ENCODE data around the gene AKR7A2.

AKR7A2 gene

DNA sequence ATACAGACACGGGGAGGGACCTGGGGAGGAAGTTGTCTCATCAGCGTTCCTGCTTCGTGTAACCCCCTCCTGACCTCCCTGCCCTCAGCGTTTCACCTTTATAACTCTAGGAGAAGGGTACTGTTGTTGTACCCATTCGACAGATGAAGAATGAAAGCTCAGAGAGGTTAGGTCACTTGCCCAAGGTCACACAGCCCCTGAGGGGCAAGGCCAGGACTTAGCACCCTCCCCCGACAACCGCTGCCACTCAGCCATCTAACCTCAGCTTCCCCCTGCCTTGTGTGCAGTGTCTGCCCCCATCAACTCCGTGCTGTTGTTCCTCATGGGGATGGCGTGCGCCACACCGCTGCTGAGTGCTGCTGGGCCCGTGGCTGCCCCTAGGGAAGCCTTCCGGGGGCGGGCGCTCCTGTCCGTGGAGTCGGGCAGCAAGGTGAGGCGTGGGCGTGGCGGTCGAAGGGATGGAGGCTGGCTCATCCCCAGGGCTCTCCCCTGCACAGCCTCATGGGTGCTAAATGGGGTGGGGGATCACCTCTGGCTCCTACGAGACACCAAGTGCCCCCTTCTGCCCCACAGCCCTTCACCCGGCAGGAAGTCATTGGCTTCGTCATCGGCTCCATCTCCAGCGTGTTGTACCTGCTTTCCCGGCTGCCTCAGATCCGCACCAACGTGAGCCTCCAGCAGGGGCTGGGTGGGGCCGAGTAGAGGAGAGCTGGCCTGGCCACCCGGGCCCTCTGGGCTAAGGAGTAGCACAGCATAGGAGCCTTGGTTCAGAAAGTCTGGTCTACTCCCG is 14.2 kb upstream of the AKR7A2 start:
- DNase-seq (ENCODE audit: low read depth), result no peak

DNA sequence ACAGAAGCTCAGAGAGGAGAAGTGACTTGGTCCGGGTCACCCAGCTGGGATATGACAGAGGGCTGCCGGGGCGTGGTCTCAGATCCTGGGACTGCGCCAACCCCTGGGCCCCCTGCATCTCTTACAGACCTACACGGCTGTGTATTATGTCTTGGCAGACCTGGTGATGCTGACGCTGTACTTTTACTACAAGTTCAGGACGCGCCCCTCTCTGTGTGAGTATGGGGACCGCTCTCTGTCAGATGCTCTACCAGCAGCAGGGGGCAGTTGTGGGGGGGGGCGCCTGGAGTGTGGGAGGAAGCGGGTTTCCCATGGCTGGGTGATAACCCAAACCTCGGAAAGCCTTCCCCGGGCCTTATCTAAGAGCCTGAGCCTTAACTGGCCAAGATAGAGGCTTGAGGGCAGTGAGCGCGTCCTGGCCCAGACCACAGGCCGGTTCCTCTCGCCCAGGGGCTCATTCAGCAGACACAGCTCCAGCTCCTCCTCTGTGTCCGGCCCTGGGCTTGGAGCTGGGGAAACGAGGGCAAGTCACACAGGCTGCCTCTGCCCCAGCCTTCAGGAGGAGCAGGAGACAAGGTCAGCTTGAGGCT is 13.5 kb upstream of the AKR7A2 start:
- no peak for DNase-seq (ENCODE audit: low read depth)

DNA sequence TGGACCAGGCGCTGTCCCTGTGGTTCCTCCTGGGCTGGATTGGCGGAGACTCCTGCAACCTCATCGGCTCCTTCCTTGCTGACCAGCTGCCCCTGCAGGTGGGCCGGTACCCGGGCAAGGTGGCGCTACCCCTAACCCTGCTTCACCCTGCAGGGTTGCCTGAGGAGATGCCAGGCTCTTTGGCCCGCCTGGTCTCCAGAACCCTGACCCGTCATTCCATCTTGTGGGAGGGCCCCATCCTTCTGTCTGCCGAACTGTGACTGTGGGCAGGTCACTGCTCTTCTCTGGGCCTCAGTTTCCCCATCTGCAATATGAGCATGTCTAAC is 12.7 kb upstream of the AKR7A2 start:
- no peak for DNase-seq (ENCODE audit: low read depth)

DNA sequence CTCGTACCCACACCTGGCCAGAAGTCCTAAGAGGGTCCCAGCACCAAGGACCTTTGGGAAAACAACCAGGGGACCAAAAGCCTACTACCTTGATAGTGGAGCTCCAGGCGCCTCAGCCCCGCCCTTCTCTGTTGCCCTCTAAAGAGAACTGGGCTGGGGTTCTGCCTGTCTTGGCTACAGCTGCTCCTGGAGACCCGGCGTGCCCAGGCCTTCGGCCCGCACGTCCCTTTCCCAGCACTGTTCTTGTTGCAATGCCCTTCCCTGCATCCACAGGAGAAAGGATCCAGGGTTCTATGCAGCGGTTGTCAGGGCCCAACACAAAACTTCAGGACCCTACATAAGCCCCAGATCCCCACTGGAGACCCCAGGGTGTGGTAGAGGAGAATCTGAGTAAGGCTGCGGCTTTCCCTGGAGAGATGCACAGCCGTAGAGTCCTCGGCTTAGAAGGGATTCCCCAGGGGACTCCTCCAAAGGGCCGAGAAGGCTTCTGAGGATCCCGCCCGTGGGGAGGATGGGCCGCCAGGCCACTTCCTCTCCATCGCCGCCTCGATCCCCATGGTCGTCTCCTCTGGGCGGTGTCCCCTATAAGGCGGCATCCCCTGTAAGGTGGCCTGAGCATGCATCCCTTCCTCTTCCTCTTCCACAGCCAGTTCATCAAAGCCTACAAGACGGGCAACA is 12.2 kb upstream of the AKR7A2 start:
- no peak for DNase-seq (ENCODE audit: low read depth)

DNA sequence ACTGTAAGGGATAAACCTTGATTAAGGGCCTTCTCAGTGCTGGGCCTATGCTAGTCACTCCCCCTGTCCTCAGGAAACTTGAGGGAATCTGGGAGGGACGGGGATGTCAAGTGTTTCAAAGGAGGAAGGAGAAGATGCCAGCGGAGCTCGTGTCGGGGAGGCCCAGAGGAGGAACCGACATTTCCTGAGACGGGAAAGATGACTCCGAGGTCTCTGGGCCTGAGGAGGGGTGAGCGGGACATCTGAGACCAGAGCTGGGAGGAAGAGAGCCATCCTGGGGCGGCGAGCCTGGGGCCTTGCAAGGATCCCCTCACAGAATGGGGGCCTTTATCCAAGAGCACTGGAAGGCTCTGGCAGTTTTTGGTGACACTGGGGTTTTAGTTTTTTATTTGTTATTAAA is 10.5 kb upstream of the AKR7A2 start:
- no peak for DNase-seq (ENCODE audit: low read depth)

DNA sequence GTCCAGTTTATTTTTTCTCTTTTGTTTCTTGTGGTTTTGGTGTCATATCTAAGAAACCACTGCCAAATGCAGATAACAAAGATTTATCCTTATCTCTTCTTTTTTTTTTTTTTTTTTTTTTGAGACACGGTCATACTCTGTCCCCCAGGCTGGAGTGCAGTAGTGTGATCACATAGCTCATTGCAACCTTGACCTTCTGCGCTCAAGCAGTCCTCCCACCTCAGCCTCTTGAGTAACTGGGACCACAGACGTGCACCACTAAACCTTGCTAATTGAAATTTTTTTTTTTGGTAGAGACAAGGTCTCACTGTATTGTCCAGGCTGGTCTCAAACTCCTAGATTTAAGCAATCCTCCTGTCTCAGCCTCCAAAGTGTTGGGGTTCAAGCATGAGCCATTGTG is 9.1 kb upstream of the AKR7A2 start:
- no peak for DNase-seq (ENCODE audit: low read depth)

DNA sequence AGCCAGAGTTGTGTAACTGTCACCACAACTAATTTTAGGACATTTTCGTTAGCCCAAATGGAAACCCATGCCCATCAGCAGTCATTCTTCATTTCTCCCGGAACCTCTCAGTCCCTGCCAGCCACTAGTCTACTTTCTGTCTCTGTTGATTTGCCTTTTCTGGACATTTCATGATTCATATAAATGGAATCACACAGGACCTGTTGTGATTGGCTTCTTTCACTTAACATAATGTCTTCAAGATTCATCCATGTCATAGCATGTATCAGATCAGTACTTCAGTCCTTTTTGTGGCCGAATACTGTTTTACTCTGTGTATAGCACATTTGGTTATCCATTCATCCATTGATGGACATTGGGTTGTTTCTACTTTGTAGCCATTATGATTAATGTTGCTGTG is 7.3 kb upstream of the AKR7A2 start:
- DNase-seq (ENCODE audit: low read depth), result no peak

DNA sequence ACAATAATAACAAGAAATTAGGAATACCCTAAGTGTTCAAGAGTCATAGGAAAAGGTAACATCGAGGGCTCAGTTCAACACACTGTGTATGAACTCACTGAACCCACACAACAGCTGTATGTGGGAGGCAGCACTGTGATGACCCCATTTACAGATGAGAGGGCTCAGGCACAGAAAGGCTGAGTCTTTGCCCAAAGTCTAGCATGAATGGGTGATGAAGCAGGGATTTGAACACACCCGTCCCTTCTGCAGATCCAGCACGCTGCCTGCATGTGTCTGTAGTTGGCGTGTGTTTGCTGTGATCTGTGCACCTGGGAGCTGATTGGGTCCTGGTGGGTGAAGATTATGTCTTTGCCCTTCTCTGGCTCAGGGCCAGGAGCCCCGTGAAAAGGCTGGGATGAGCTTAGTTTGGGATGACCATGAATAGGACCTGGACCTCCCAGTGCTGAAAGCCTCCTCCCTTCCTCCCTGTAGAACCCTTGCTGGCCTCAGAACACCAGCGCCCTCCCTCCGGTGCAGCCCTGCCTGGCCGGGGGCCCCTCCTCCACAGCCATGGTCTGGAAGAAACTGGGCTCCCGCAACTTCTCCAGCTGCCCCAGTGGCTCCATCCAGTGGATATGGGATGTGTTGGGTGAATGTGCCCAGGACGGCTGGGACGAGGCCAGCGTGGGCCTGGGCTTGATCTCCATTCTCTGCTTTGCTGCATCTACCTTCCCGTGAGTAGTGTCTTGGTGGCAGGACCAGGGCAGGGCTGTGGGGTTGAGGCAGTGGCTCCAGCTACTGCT is 5.4 kb upstream of the AKR7A2 start:
- DNase-seq (ENCODE audit: low read depth), result no peak

DNA sequence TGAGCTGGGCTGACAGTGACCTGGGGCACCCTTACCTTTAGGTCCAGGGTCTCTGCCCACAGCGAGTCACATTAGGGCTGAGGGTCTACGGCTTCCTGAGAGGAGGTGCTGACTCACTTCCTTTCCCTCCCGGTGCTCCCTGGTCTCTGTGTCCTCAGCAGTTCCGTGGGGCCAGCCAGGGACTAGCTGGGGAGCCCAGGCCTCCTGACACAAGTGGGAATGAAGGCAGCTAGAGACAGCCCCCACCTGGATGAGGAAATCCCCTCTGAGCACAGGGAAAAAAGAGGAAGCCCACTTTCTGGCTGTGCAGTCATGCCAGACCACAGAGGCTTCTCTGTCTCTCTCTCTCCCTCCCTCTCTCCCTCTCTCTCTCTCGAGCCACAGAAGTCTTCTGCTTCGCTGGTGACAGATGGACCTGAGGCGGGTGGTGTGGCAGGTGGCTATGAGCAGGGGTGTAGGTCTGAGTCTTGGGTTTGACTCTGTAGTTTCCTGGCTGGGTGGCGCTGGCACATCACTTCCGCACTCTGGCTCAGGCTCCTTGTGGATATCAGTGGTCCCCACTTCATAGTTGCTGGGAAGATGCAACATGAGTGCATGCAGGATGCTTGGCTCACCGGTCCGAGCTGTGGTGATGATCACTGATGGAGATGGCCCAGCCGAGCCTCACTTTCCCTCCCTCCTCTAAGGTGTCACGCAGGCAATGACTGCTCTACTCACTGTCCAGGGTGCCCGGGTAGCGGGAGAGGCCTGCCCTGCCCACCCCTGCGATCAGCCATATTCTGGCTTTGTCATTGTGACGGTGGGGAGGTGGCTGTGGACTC is 3.6 kb upstream of the AKR7A2 start:
- DNase-seq (ENCODE audit: low read depth), result no peak

DNA sequence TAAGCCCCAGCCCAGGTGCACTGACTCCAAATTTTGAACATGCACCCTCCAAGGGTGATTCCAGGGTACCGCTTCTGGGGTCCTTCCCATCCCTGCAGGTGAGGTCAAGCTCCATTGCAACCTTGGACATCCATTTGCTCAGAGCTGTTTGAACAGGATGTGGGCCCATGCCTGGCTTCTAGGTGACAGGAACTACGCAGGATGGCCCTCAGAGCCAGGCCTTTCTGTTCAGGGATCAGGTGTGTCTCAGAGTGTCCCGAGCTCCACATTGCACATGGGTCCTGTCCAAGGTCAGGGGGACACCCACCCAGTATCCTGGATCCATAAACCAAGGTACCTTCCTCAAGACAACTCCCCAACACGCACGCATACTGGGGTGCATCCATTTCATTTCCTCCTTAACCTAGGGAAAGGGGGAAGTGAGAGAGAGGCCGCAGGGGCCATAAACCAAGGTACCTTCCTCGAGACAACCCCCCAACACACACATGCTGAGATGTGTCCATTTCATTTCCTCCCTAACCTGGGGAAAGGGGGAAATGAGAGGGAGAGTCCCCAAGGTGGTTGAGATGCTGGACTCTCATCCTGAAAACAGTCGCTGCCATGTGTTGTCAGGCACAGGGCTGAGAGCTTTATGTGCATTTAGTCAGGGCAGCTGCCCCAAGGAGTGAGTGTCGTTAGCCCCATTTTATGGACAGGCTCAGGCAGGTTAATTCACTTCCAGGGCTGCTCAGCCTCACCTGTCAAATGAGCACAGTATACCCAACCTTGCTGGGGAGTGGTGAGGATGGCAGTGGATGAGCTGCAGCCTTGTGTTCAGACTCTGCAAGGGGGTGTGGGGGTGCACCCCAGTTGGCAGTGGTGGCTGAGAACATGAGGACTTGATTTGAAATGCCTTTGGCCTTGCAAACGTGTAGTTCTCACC is 2.3 kb upstream of the AKR7A2 start:
- no peak for DNase-seq (ENCODE audit: low read depth)

DNA sequence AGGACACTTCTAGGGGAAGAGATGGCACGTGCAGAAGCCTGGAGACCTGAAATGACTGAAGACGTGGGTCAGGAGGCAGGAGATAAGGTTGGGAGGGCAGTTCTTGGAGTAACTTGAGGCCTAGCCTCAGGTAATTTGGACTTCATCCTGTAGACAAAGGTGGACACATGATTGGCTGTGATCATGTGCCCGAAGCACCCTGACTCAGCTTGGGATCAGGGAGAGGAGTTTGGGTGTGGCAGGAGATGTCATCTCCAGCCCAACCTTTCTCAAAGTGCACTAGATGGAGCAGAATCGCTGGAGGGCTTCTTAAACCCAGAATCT is 1.7 kb upstream of the AKR7A2 start:
- DNase-seq (ENCODE audit: low read depth), result no peak

DNA sequence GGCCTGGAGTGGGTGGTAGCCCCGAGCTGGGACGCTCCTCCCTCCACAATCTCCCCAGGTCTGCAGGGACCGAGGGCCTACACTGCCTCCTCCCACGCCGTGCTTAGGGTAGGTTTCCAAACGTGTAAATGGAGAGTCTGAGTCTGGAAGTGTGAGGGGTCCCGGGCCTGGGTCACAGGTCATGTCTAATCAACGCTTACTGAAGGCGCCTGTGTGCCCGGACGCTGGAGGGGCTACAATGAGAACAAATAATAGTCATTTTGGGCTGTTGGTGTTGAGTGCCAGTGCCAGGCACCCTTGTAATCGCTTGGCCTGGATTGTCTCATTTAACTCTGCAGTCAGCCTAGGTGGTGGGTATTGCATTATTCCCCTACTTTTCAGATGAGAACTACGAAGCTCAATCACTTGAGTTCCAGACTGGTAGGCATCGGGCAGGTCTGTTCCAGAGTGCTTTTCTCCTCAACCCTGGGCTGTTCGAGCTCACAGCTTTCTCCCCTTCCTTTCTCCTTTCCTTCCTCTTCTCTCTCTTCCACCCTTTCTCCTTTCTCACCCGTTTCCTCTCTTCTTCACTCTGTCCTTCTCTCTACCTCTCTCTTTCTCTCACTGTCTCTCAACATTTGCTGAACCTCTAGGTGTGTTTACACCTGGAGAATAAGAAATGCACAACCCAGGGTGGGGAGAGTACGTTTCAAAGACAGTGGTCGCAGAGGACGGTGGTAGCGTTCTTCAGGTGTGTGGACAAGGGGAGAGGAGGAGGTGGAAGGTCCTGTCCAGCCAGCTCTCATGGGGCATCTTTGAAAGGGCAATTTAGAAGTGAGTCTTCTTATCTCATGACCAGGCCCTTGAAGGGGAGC is 1.1 kb upstream of the AKR7A2 start:
- no peak for DNase-seq (ENCODE audit: low read depth)

DNA sequence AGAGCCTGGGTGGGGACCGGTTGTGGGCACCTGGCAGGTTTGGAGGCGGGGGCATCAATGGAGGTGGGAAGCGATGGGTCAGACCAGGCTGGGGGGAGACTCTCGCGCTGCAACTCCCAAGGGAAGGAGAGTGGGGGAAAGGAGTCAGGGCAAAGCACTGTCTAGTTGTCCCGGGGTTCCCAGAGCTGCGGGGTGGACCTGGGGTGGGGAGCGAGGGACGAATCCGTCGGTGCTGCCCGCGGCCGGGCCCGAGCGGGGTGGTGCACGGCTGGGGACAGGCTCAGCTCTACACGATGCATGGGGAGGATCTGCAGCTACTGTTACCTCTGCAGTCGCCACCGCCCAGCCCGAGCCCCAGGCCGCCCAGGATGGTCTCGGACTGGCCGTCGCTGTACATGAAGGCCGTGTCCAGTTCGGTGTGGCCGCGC is 427 bp downstream of the AKR7A2 start:
- no peak for DNase-seq (ENCODE audit: low read depth)

DNA sequence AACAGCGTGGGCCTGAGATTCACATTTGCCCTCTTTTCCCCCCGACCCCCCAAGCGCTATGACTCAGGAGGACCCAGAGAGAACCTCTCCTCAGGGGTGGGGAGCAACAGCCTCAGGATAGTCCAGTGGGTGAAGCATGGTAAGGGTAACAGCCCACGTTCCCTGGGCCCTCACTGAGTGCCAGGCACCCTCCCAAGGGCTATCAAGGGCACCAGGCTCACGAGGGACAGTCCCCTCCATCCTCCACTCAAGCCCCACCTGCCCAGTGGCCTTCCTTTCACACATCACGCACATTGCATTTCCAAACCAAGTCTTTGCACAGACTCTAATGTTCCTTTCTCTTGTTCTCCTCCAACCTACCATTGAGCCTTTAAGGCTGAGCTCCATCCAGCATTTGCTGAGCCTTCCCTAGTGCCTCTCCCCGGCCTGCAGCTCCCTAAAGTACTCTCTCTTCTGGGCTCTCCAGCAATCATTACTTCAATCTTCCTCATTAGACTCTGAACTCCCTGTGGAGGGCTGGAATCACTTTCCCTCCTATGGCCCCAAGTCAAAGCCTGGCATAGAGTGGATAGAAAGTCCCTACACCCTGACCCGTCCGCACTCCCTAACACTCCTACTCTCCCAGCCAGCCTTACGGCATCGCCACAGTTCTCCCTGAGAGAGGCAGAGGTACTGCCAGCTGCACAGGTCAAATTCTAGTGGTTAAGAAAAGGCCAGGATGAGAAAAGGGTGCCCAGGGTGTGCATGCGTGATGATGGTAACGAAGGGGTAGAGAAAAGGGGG is 1.0 kb downstream of the AKR7A2 start:
- no peak for DNase-seq (ENCODE audit: low read depth)

DNA sequence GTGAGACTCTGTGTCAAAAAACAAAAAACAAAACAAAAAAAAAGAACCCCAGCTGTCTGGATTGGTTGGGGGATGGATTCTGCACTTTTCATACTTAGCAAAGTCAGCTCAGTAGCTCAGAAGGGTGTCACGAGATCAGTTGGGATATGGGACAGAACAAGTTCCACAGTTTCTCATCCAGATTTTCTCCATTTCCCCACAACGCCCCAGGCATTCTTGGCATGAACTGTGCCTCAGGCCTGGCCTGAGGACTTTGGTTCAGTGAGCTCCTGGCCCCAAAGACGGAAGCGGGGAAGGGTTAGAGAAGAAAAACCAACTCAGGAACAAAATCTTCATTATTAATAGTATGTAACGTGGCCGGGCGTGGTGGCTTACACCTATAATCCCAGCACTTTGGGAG is 1.9 kb downstream of the AKR7A2 start:
- no peak for DNase-seq (ENCODE audit: low read depth)

DNA sequence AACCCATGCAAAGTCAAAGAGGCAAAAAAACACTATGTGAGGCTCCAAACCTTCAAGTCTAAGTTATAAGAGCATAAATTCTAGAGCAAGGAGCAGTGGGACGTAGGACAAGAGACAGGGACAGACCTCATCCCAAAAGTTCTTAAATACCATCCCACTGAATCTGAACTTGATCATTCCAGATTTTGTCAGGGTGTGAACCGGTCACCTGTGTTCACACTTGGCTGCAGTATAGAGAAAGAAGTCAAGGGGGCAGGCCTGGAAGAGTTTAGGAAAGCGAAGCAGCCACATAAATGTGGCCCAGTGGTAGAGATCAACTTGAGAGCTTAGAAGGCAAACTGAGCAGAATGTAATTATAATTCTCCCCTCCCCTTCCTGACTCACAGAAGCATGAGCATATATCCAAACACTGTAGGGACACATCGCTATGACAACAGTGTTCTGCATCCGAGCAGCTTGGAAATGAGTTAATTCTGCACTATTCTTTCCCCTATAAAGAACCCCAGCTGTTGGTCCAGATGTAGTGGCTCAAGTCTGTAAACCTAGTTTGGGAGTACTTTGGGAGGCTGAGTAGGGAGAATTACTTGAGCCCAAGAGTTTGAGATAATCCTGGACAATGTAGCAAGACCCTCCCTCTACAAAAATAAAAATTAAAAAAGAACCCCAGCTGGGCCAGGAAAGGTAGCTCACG is 2.7 kb downstream of the AKR7A2 start:
- no peak for DNase-seq (ENCODE audit: low read depth)

DNA sequence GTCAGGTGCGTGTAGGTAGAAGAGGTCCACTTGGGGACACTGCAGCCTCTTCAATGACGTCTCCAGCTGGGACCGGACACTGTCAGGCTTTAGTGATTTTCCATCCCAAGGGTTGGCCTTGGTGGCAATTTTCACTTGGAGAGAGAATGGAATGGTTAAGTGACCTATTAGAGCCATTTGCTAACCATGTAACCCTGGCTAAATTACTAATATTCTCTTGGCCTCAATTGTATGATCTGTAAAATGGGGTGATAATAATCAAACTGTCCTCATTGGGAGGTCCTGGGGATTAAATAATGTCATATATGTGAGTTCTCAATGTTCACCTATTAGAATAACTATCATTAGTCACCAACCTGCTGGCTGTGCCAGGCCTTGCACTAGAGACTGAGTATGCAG is 3.4 kb downstream of the AKR7A2 start:
- no peak for DNase-seq (ENCODE audit: low read depth)

DNA sequence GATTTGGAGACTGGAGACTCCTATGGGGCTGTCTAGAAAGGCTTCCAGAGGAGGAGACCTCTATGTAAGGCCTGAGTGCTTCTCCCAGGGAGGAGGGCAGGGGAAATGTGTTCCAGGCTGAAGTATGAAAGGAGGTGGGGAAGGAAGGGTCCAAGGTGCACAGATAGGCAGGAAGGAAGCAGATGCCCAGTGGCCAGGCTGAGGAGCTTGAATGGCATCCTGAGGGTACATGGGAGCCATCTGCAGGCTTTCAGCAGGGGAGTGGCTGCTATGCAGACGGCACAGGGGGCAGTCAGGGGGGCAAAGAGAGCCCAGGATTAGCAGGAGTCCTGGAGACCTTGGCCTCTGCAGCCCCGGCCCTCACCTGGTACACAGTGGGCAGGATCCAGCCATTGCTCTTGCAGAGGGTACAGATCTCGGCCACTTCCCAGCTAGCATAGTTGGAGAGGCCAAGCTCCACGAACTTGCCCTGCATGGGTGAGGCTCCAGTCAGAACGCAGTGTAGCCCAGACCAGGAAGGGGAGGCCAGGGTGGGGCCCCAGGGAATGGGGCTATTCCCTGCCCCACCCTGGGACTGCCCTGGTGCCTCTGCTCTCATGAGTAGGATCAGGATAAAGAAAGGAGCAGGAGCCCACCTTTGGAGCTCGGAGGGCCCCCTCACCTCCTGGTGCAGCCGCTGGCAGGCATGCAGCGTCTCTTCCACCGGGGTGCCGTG is 4.0 kb downstream of the AKR7A2 start:
- no peak for DNase-seq (ENCODE audit: low read depth)
